GM23338 (cell line): ENCODE results near the gene UGT1A7.

ENCODE experiments used
- CREB1 ChIP-seq: fragments of 250-450 bp; sonication (Bioruptor Pico); IDR thresholded peaks from 2 replicates; pipeline ENCODE4 v1.5.0; 2020; ENCODE audit warnings: low read depth, mild to moderate bottlenecking, moderate library complexity
- EZH2 ChIP-seq: fragments of 200-600 bp; sonication (generic); IDR thresholded peaks from one replicate; pipeline ENCODE4 v1.8.0; 2017; ENCODE audit warnings: antibody characterized with exemption, mild to moderate bottlenecking, low read depth; ENCODE audit not compliant: unreplicated experiment
- EZH2phosphoT487 ChIP-seq: fragments of 200-600 bp; sonication (generic); IDR thresholded peaks from one replicate; pipeline ENCODE4 v1.8.1; 2018; ENCODE audit warnings: antibody characterized with exemption; ENCODE audit not compliant: unreplicated experiment
- JUNB ChIP-seq: IDR thresholded peaks from one replicate; pipeline ENCODE4 v1.6.1; 2016; ENCODE audit warnings: antibody characterized with exemption; ENCODE audit not compliant: unreplicated experiment
- NANOG ChIP-seq: IDR thresholded peaks from 2 replicates; pipeline ENCODE4 v1.6.1; 2016; ENCODE audit warnings: antibody characterized with exemption, borderline replicate concordance
- POLR2AphosphoS5 ChIP-seq: IDR thresholded peaks from 2 replicates; pipeline ENCODE4 v1.6.1; 2016; ENCODE audit warnings: antibody characterized with exemption, low read depth
- ZNF331 ChIP-seq: fragments of 250-450 bp; sonication (Bioruptor Pico); IDR thresholded peaks from 2 replicates; pipeline ENCODE4 v1.5.0; 2020; ENCODE audit warnings: low read depth, mild to moderate bottlenecking, moderate library complexity
- TF ChIP-seq, protein P1 (sequence below), 2 experiments: fragments of 200-600 bp in 1 of 2; sonication (generic) in 1 of 2; conservative IDR thresholded peaks; 2 replicates each; pipeline versions ENCODE4 v1.5.1 to v1.6.1; 2016 to 2017; ENCODE audit warnings: antibody characterized with exemption in 2 of 2, low read depth in 2 of 2, mild to moderate bottlenecking in 2 of 2, moderate library complexity in 1 of 2
- TF ChIP-seq, protein P2 (sequence below): IDR thresholded peaks from one replicate; pipeline ENCODE4 v1.6.1; 2018; ENCODE audit warnings: antibody characterized with exemption; ENCODE audit not compliant: unreplicated experiment
- TF ChIP-seq, protein P3 (sequence below): fragments of 250-450 bp; sonication (Bioruptor Pico); IDR thresholded peaks from 2 replicates; pipeline ENCODE4 v1.5.0; 2020; ENCODE audit warnings: mild to moderate bottlenecking, moderate library complexity

DNA sequence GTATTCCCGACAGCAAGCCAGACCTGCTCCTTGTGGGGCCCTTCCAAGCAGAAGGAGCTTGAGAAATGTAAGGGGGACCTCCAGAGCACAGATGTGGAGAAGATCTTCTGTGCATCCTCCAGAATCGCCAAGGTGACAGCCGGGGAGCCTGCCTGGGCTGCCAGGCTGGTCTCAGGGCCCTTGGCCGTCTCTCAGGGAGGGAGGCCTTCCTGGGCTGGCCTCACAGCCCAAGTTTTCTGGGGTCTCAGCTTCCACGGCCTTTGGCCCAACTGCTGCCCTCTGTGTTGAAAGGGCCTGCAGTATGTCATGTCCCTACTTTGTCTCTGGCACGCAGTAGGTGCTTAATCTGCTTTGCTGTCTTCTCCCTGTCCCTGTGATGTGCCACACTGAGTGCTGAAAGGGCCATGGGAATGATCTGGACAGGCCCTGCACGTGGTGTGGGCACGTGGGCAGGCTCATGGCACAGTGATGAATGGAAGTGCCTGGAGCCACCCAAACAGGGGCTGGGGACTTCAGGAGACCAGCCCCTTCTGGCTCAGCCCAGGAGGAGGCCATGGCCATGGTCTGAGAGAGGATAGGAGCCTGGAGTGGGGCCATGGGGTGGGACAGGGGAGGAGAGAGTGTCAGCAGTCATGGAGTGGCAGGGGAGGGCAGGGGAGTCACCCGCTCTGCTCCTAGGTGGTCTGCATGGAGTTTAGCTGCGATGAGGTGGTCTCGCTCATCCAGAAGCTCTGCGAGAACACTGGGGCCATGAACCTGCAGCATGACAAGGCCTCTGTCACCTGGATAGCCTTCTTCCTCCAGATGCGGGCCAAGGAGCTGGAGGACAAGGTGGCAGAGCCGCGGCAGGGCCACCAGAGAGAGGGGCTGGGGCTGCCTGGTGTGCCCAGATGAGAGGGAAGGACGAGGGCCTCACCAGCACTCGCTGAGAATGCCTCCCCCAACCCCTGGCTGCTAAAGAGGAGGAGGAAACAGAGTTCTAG is 137.2 kb downstream of the UGT1A7 start:
- TF ChIP-seq, protein P1, sequence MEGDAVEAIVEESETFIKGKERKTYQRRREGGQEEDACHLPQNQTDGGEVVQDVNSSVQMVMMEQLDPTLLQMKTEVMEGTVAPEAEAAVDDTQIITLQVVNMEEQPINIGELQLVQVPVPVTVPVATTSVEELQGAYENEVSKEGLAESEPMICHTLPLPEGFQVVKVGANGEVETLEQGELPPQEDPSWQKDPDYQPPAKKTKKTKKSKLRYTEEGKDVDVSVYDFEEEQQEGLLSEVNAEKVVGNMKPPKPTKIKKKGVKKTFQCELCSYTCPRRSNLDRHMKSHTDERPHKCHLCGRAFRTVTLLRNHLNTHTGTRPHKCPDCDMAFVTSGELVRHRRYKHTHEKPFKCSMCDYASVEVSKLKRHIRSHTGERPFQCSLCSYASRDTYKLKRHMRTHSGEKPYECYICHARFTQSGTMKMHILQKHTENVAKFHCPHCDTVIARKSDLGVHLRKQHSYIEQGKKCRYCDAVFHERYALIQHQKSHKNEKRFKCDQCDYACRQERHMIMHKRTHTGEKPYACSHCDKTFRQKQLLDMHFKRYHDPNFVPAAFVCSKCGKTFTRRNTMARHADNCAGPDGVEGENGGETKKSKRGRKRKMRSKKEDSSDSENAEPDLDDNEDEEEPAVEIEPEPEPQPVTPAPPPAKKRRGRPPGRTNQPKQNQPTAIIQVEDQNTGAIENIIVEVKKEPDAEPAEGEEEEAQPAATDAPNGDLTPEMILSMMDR (conservative IDR thresholded peaks at IDR 0.05; ENCODE audit: low read depth in 2 of 2) = no peak
- TF ChIP-seq EZH2 (no peak), CREB1 (CRISPR knock-in tag) (no peak), ZNF331 (CRISPR knock-in tag) (no peak), POLR2AphosphoS5 (no peak), JUNB (no peak), NANOG (no peak), EZH2phosphoT487 (no peak)
- TF ChIP-seq, protein P2, sequence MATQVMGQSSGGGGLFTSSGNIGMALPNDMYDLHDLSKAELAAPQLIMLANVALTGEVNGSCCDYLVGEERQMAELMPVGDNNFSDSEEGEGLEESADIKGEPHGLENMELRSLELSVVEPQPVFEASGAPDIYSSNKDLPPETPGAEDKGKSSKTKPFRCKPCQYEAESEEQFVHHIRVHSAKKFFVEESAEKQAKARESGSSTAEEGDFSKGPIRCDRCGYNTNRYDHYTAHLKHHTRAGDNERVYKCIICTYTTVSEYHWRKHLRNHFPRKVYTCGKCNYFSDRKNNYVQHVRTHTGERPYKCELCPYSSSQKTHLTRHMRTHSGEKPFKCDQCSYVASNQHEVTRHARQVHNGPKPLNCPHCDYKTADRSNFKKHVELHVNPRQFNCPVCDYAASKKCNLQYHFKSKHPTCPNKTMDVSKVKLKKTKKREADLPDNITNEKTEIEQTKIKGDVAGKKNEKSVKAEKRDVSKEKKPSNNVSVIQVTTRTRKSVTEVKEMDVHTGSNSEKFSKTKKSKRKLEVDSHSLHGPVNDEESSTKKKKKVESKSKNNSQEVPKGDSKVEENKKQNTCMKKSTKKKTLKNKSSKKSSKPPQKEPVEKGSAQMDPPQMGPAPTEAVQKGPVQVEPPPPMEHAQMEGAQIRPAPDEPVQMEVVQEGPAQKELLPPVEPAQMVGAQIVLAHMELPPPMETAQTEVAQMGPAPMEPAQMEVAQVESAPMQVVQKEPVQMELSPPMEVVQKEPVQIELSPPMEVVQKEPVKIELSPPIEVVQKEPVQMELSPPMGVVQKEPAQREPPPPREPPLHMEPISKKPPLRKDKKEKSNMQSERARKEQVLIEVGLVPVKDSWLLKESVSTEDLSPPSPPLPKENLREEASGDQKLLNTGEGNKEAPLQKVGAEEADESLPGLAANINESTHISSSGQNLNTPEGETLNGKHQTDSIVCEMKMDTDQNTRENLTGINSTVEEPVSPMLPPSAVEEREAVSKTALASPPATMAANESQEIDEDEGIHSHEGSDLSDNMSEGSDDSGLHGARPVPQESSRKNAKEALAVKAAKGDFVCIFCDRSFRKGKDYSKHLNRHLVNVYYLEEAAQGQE = no peak
- TF ChIP-seq, protein P3, sequence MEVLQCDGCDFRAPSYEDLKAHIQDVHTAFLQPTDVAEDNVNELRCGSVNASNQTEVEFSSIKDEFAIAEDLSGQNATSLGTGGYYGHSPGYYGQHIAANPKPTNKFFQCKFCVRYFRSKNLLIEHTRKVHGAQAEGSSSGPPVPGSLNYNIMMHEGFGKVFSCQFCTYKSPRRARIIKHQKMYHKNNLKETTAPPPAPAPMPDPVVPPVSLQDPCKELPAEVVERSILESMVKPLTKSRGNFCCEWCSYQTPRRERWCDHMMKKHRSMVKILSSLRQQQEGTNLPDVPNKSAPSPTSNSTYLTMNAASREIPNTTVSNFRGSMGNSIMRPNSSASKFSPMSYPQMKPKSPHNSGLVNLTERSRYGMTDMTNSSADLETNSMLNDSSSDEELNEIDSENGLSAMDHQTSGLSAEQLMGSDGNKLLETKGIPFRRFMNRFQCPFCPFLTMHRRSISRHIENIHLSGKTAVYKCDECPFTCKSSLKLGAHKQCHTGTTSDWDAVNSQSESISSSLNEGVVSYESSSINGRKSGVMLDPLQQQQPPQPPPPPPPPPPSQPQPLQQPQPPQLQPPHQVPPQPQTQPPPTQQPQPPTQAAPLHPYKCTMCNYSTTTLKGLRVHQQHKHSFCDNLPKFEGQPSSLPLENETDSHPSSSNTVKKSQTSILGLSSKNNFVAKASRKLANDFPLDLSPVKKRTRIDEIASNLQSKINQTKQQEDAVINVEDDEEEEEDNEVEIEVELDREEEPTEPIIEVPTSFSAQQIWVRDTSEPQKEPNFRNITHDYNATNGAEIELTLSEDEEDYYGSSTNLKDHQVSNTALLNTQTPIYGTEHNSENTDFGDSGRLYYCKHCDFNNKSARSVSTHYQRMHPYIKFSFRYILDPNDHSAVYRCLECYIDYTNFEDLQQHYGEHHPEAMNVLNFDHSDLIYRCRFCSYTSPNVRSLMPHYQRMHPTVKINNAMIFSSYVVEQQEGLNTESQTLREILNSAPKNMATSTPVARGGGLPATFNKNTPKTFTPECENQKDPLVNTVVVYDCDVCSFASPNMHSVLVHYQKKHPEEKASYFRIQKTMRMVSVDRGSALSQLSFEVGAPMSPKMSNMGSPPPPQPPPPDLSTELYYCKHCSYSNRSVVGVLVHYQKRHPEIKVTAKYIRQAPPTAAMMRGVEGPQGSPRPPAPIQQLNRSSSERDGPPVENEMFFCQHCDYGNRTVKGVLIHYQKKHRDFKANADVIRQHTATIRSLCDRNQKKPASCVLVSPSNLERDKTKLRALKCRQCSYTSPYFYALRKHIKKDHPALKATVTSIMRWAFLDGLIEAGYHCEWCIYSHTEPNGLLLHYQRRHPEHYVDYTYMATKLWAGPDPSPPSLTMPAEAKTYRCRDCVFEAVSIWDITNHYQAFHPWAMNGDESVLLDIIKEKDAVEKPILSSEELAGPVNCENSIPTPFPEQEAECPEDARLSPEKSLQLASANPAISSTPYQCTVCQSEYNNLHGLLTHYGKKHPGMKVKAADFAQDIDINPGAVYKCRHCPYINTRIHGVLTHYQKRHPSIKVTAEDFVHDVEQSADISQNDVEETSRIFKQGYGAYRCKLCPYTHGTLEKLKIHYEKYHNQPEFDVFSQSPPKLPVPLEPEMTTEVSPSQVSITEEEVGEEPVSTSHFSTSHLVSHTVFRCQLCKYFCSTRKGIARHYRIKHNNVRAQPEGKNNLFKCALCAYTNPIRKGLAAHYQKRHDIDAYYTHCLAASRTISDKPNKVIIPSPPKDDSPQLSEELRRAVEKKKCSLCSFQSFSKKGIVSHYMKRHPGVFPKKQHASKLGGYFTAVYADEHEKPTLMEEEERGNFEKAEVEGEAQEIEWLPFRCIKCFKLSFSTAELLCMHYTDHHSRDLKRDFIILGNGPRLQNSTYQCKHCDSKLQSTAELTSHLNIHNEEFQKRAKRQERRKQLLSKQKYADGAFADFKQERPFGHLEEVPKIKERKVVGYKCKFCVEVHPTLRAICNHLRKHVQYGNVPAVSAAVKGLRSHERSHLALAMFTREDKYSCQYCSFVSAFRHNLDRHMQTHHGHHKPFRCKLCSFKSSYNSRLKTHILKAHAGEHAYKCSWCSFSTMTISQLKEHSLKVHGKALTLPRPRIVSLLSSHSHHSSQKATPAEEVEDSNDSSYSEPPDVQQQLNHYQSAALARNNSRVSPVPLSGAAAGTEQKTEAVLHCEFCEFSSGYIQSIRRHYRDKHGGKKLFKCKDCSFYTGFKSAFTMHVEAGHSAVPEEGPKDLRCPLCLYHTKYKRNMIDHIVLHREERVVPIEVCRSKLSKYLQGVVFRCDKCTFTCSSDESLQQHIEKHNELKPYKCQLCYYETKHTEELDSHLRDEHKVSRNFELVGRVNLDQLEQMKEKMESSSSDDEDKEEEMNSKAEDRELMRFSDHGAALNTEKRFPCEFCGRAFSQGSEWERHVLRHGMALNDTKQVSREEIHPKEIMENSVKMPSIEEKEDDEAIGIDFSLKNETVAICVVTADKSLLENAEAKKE (CRISPR knock-in tag) = no peak
